HEK293 (cell line): Measurements from ENCODE around the gene RAB11A.

Experiments
- CTCF ChIA-PET: fragments of 350-600 bp; formaldehyde crosslinking; extraction: SDS; loops from one replicate; lab custom pipeline; 2021; ENCODE audit warnings: antibody characterized with exemption; lab: Yijun Ruan, JAX
- POLR2A ChIA-PET: fragments of 300-600 bp; formaldehyde crosslinking; extraction: SDS; loops from one replicate; lab custom pipeline; 2020; ENCODE audit warnings: antibody characterized with exemption, inconsistent platforms; lab: Yijun Ruan, JAX
- H3K27ac ChIP-seq: fragments of 200-500 bp; sonication (Bioruptor generic); 2 replicates; pipeline ENCODE4 v1.5.1; 2014; ENCODE audit warnings: low read depth, low read length, control low read depth, inconsistent platforms; ENCODE audit errors: extremely low read depth
- H3K36me3 ChIP-seq, 2 experiments: fragments of 200-500 bp in 1 of 2; sonication (Bioruptor generic) in 1 of 2; 1 replicate in 1 of 2; 2 replicates in 1 of 2; pipeline ENCODE4 v1.5.1; 2014 to 2017; ENCODE audit warnings: inconsistent platforms in 2 of 2, low read length in 2 of 2; ENCODE audit not compliant: control insufficient read depth in 2 of 2, insufficient read depth in 1 of 2
- H3K4me1 ChIP-seq: fragments of 200-500 bp; sonication (Bioruptor generic); 2 replicates; pipeline ENCODE4 v1.5.1; 2014; ENCODE audit warnings: mild to moderate bottlenecking, low read length, inconsistent platforms; ENCODE audit not compliant: control insufficient read depth, insufficient read depth
- H3K4me3 ChIP-seq: 2 replicates; pipeline ENCODE4 v1.5.1; 2011; ENCODE audit warnings: low read depth, mild to moderate bottlenecking, control low read depth, low read length, moderate library complexity
- H3K9me3 ChIP-seq: fragments of 200-500 bp; sonication (Bioruptor generic); 2 replicates; pipeline ENCODE4 v1.5.1; 2014; ENCODE audit warnings: low read depth, low read length, inconsistent platforms; ENCODE audit not compliant: control insufficient read depth, insufficient read depth
- ATF2 ChIP-seq: fragments of 450-650 bp; formaldehyde crosslinking; IDR thresholded peaks from 2 replicates; pipeline ENCODE4 v1.5.1; 2016; ENCODE audit warnings: missing biosample characterization, missing genetic modification characterization, low read depth
- MZF1 ChIP-seq: fragments of 450-650 bp; formaldehyde crosslinking; IDR thresholded peaks from 2 replicates; pipeline ENCODE4 v1.5.1; 2017; ENCODE audit warnings: missing biosample characterization, missing genetic modification characterization, borderline replicate concordance
- PRDM1 ChIP-seq: fragments of 450-650 bp; formaldehyde crosslinking; IDR thresholded peaks from 2 replicates; pipeline ENCODE4; 2016; ENCODE audit warnings: missing biosample characterization, missing genetic modification characterization
- PRDM10 ChIP-seq: fragments of 450-650 bp; formaldehyde crosslinking; IDR thresholded peaks from 2 replicates; pipeline ENCODE4 v1.5.1; 2016; ENCODE audit warnings: missing biosample characterization, missing genetic modification characterization
- SP3 ChIP-seq: fragments of 450-650 bp; formaldehyde crosslinking; IDR thresholded peaks from 2 replicates; pipeline ENCODE4 v1.5.1; 2016; ENCODE audit warnings: missing biosample characterization, missing genetic modification characterization
- TSHZ1 ChIP-seq: fragments of 450-650 bp; formaldehyde crosslinking; IDR thresholded peaks from 2 replicates; pipeline ENCODE4 v1.5.1; 2016; ENCODE audit warnings: missing biosample characterization, missing genetic modification characterization, borderline replicate concordance
- ZFP69B ChIP-seq: fragments of 450-650 bp; formaldehyde crosslinking; IDR thresholded peaks from 2 replicates; pipeline ENCODE4 v1.5.1; 2016; ENCODE audit warnings: missing biosample characterization, missing genetic modification characterization
- ZNF133 ChIP-seq: fragments of 450-650 bp; formaldehyde crosslinking; IDR thresholded peaks from 2 replicates; pipeline ENCODE4 v1.5.1; 2016; ENCODE audit warnings: missing biosample characterization, missing genetic modification characterization
- ZNF16 ChIP-seq: fragments of 450-650 bp; formaldehyde crosslinking; IDR thresholded peaks from 2 replicates; pipeline ENCODE4 v1.5.1; 2016; ENCODE audit warnings: low read depth, missing biosample characterization, missing genetic modification characterization
- ZNF335 ChIP-seq: fragments of 450-650 bp; formaldehyde crosslinking; conservative IDR thresholded peaks from 2 replicates; pipeline ENCODE4 v1.5.1; 2016; ENCODE audit warnings: missing biosample characterization, missing genetic modification characterization
- ZNF433 ChIP-seq: fragments of 450-650 bp; formaldehyde crosslinking; IDR thresholded peaks from 2 replicates; pipeline ENCODE4 v1.5.1; 2016; ENCODE audit warnings: missing biosample characterization, missing genetic modification characterization, low read depth
- ZNF600 ChIP-seq: fragments of 450-650 bp; formaldehyde crosslinking; IDR thresholded peaks from 2 replicates; pipeline ENCODE4 v1.5.1; 2016; ENCODE audit warnings: missing biosample characterization, missing genetic modification characterization
- ZNF707 ChIP-seq: fragments of 450-650 bp; formaldehyde crosslinking; IDR thresholded peaks from 2 replicates; pipeline ENCODE4 v1.5.1; 2016; ENCODE audit warnings: missing biosample characterization, missing genetic modification characterization

The RAB11A gene

GRCh38 chr15:65901836-65902235, 32.5 kb downstream of the RAB11A start (continued):
- TF ChIP-seq ZNF16 (tag by site-specific recombination): no peak

- ChIA-PET CTCF (no interaction called here), POLR2A (interaction anchor here (1.4 to 2.1 kb wide), 2 partner anchors 33 to 292 kb away, joined by 7 to 8 read pairs; partner anchors contain the start of genes INTS14 and RAB11A)
- peaks cover 3 to 94% of the 10 kb centered on the region in 2 experiments for H3K36me3 ChIP-seq
- H3K9me3 ChIP-seq: no peaks in the 10 kb centered on the region
- no peak overlapping the region for H3K27ac ChIP-seq
- no peaks in the 10 kb centered on the region for H3K4me1 ChIP-seq
- TF ChIP-seq MZF1: no peak
- TF ChIP-seq PRDM10 (tag by site-specific recombination): peak; percentile 32; the same call in 1 of the 2 replicates
- TF ChIP-seq, all 188 proteins: peak for 1
- no peak overlapping the region for H3K4me3 ChIP-seq
Observed at GRCh38 chr15:65902373-65902772, 33.1 kb downstream of the RAB11A start.

- Histone ChIP-seq H3K27ac (no peak overlapping the region), H3K4me1 (no peaks in the 10 kb centered on the region), H3K9me3 (no peaks in the 10 kb centered on the region), H3K4me3 (no peak overlapping the region), H3K36me3 (peaks cover 3 to 94% of the 10 kb centered on the region in 2 experiments; a peak in 2 of 3 replicates)
- POLR2A ChIA-PET: interaction anchor here (0.6 to 1.2 kb wide), 2 partner anchors 34 to 36 kb away, joined by 4 to 5 read pairs; partner anchors contain the start of gene RAB11A
- TF ChIP-seq PRDM10 (tag by site-specific recombination) (peak; percentile 71), PRDM1 (tag by site-specific recombination) (peak; percentile 94), ATF2 (tag by site-specific recombination) (0 out of 2 replicates have a peak, but pooled peaks have one; percentile 4), ZNF707 (tag by site-specific recombination) (no peak)
- CTCF ChIA-PET: interaction anchor here (0.7 to 1.7 kb wide), 2 partner anchors 9 to 265 kb away, joined by 3 to 6 read pairs; no protein-coding TSS in a partner anchor
Observed at GRCh38 chr15:65903296-65904073, 34.2 kb downstream of the RAB11A start.

GRCh38 chr15:65904301-65904700, 35.0 kb downstream of the RAB11A start:
- H3K4me3 ChIP-seq: no peak overlapping the region
- no peaks in the 10 kb centered on the region for H3K4me1 ChIP-seq
- H3K9me3 ChIP-seq: no peaks in the 10 kb centered on the region
- CTCF ChIA-PET: interaction anchor here (1.7 kb wide), 1 partner anchor 266 kb away, joined by 6 read pairs; no protein-coding TSS in a partner anchor
- POLR2A ChIA-PET: interaction anchor here (0.6 to 1.2 kb wide), 2 partner anchors 35 to 37 kb away, joined by 4 to 5 read pairs; partner anchors contain the start of gene RAB11A
- H3K27ac ChIP-seq: no peak overlapping the region
- peaks cover 3 to 87% of the 10 kb centered on the region in 2 experiments; a peak in 2 of 3 replicates for H3K36me3 ChIP-seq
- no peak for TF ChIP-seq ZFP69B (tag by site-specific recombination)
- no peak for TF ChIP-seq ZNF335 (tag by site-specific recombination)
- no peak for TF ChIP-seq ZNF433 (tag by site-specific recombination)
- TF ChIP-seq ZNF133 (tag by site-specific recombination): no peak
- no peak for TF ChIP-seq ZNF600 (tag by site-specific recombination)
- TF ChIP-seq TSHZ1 (tag by site-specific recombination): no peak
- TF ChIP-seq SP3 (tag by site-specific recombination): no peak
